Peyer's patch (tissue), 4 donors: ENCODE results near the gene PCDHA4.

Experiments
- CTCF ChIP-seq, 6 experiments: fragments of 450-650 bp in 4 of 6; fragments of 200-600 bp in 2 of 6; sonication (generic) in 1 of 6; IDR thresholded peaks; one replicate each; pipeline ENCODE4 v1.5.1; 2017 to 2019; ENCODE audit warnings: antibody characterized with exemption in 6 of 6, mild to moderate bottlenecking in 3 of 6, moderate library complexity in 1 of 6
- POLR2A ChIP-seq, 2 donors: fragments of 450-650 bp; IDR thresholded peaks; one replicate each; pipeline ENCODE4 v1.5.1; 2017; ENCODE audit warnings: antibody characterized with exemption in 2 of 2, mild to moderate bottlenecking in 2 of 2, moderate library complexity in 2 of 2

DNA sequence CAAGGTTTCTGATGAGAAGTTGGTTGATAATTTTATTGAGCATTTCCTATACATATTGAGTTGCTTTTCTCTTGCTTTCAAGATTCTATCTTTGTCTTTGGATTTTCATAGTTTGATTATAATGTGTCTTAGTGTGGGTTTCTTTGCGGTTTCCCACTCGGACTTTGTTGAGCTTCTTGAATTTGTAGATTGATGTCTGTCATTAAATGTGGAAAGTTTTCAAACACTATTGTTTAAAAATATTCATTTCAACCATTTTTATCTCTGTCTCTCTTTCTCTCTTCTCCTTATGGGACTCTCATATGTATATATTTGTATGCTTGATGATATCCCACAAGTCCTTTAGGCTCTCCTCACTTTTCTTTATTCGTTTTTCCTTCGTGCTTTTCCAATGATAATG is 39.4 kb upstream of the PCDHA4 start:
- TF ChIP-seq CTCF (IDR thresholded peaks at IDR 0.05), result no peak
- no peak for TF ChIP-seq POLR2A (IDR thresholded peaks at IDR 0.05)
